DMS79 treated with DMSO at 0.1 percent for 48 hours (cell line): ENCODE results near the gene ZSCAN26.

ENCODE experiments used
- DNase-seq: peaks from one replicate; lab custom pipeline; 2025; lab: John Stamatoyannopoulos, UW

The ZSCAN26 gene

DNA sequence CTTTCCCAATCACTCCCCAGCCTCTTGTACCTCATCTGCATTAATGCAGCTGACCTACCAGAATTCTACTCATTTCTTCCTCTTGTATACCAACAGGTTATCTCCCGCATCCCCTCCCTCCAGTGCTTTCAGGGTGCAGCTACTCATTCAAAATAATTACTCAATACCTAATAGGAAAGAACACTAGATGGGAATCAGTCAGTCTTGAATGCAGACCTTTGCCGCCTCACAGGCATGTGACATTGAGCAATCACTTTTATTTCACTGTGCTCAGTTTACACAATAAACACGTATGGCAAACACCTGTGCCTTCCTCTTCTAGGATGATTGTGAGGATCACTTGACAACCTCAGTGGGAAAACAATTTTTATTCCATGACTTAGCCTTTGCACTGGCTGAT, 55.7 kb downstream of the ZSCAN26 start:
- no peak for DNase-seq

DNA sequence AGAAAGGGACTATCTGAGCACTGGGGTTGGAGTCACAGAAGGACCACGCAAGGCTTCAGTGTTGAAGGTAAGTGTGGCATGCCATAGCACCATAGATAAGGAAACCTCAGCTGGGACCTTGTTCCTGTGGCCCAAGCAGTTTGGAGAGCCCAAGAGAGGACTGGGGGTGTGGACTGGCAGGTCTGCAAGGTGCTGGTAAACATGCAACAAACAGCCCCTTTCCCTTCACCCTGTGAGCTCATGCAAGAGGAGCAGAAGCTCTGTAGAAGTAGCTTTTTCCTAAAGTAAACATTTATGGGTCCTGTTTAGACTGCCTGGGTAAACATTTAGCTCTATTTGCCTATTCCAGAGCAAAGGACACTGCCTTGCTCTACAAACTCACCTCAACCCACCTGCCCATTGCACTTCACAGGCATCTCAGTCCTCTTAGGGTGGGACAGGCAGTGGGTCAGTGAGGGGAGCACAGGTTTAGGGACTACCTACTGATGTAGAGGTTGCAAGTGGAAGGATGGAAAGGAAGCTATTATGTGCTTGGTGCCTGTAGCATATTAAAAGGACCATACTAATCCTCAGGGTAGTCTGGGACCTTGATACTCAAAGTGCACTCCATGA, 57.0 kb downstream of the ZSCAN26 start:
- DNase-seq, result no peak

DNA sequence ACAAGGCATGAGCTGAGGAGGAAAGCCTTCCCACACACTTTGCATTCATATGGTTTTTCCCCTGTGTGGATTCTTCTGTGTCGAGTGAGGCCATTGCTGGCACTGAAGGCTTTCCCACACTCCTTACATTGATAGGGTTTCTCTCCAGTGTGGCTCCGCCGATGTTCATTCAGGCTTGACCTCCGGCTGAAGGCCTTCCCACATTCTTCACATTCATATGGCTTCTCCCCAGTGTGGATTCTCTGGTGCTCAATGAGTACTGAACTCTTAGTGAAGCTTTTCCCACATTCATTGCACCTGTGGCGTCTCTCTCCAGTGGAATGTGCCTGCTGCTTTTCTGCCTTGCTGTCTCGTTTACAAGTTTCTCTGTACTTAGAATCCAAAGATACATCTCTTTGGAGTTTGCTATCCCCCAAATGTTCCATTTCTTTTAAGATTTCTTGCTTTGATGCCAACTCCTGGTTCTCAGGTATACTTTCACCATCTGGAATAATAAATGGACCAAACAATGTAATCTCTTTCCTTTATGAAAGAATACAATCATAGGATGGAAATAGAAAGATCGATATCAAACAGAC, 59.5 kb downstream of the ZSCAN26 start:
- no peak for DNase-seq
